GM10266 (cell line): ENCODE results near the gene MARK2.

Experiments
- DNase-seq: peaks from one replicate; pipeline ENCODE4 v3.0.0; 2012; ENCODE audit errors: extremely low spot score
- CTCF ChIP-seq: IDR thresholded peaks from 2 replicates; pipeline ENCODE4 v1.5.1; 2012; ENCODE audit warnings: mild to moderate bottlenecking, low read depth; ENCODE audit not compliant: control insufficient read depth, insufficient read depth; ENCODE audit errors: missing control alignments

MARK2 gene

DNA sequence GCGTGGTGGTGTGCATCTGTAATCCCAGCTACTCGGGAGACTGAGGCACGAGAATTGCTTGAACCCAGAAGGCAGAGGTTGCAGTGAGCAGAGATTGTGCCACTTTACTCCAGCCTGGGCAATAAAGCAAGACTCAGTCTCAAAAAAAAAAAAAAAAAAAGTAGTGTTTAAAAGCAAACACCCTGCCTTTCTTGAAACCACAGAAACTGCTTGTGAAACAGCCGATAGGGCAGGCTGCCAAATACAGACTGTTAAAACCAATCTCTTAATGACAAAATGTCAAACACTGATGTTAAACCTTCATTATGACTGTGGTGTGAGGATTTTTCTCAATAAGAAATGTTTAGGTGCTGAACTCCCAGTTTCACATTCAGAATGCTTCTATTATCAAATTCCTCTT lies 27.3 kb downstream of the MARK2 start:
- TF ChIP-seq CTCF = no peak
- DNase-seq = peak; percentile 81

DNA sequence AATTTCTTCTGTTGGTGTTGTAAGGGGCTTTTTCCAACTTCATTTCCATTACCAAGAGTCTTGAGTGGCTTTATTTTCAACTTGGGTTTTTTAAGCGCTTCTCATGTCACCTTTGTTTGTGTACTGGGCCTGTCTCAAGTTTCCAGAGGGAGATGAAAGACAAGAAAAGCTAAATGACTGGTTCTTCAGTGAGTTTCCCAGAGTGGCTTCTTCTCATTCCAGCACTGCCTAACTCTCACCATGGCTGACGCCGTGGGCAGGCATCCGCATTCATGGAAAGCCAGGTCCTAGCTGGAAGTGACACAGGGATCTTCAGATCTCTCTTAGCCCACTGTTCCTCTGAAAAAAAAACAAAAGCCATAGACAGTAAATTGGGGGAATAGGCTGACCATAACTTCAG lies 28.6 kb downstream of the MARK2 start:
- TF ChIP-seq CTCF = no peak
- DNase-seq = no peak

DNA sequence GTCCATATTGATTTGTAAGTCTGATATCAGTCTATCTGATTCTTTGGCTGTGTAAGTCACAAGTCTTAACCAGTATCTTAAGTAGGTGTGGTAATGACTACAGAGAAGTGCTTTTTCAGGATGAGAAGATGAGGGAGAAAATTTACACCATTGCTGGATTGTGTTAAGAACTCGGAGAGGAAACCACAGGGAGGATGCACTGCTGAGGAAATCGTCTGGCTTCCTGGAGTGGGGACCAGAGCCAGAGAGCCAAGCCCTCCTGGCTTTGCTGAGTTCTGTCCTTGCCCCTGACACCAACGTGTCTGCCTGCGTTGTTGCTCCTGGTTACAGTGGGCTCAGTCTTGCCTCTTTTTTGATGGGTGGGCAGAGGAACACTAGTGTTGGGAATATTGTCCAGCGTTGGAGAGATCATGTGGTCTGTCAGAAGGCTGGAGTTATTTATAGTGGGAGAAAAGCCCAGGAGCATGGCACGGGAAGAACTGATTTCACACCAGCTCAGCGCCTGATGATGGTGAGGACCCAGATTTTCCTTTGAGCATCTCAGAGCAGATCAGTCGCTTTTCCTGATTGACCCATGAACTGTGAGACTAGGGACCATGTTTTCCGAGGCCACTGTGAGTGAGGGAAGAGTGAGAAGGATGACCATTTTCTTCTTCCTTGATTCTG lies 29.6 kb downstream of the MARK2 start:
- no peak for TF ChIP-seq CTCF
- DNase-seq = no peak

- TF ChIP-seq CTCF = no peak
- no peak for DNase-seq
Measured at GRCh38 chr11:63869171-63869591, 30.3 kb downstream of the MARK2 start.

- DNase-seq = no peak
Measured at GRCh38 chr11:63869683-63870082, 30.8 kb downstream of the MARK2 start.

GRCh38 chr11:63870351-63871140 lies 31.6 kb downstream of the MARK2 start:
- DNase-seq = no peak

More at GRCh38 chr11:63869683-63870082, 30.8 kb downstream of the MARK2 start:
- no peak for TF ChIP-seq CTCF

More at GRCh38 chr11:63870351-63871140, 31.6 kb downstream of the MARK2 start:
- no peak for TF ChIP-seq CTCF
